Natural killer cell (primary cell): ENCODE data around the gene ADGRG7. TPM values are rescaled to one million over a fixed set of nuclear protein-coding genes. Genes with fewer than 3 reads are reported as not detected.

Experiments used
- ATAC-seq, 3 donors: fragments of 150-1000 bp in 2 of 3; fragments of 200-7000 bp in 1 of 3; cut with Tn5 transposase; 1 replicate in 1 of 3; 2 replicates in 2 of 3; pipeline ENCODE4 v1.10.0; 2021; ENCODE audit warnings: mild to moderate bottlenecking in 2 of 3, moderate library complexity in 2 of 3
- DNase-seq, 2 donors: peaks; one replicate each; pipeline versions ENCODE4 v3.0.0 to v3.0.0-alpha.2; 2013 to 2021; ENCODE audit warnings: mixed read lengths in 1 of 2
- H3K27ac ChIP-seq: one replicate; pipeline ENCODE4 v1.5.1; 2013; ENCODE audit warnings: mild to moderate bottlenecking, low read length
- H3K27me3 ChIP-seq: one replicate; pipeline ENCODE4 v1.6.1; 2013; ENCODE audit warnings: low read length; ENCODE audit not compliant: control insufficient read depth, insufficient read depth
- H3K36me3 ChIP-seq: one replicate; pipeline ENCODE4 v1.6.1; 2013; ENCODE audit warnings: low read length; ENCODE audit not compliant: control insufficient read depth, insufficient read depth
- H3K4me1 ChIP-seq: one replicate; pipeline ENCODE4 v1.6.1; 2013; ENCODE audit warnings: low read length; ENCODE audit not compliant: control insufficient read depth, insufficient read depth
- H3K4me3 ChIP-seq: one replicate; pipeline ENCODE4 v1.5.1; 2013; ENCODE audit warnings: low read length
- H3K9me3 ChIP-seq: one replicate; pipeline ENCODE4 v1.6.1; 2013; ENCODE audit warnings: low read length; ENCODE audit not compliant: control insufficient read depth, insufficient read depth
- H3K27ac Mint-ChIP-seq, 2 donors: one replicate each; pipeline ENCODE4 v1.8.0; 2022; ENCODE audit warnings: mild to moderate bottlenecking in 2 of 2, mixed read lengths in 2 of 2, moderate library complexity in 1 of 2
- H3K27me3 Mint-ChIP-seq, 2 donors: one replicate each; pipeline ENCODE4 v1.8.0; 2022; ENCODE audit warnings: low read depth in 2 of 2, mixed read lengths in 2 of 2
- H3K36me3 Mint-ChIP-seq: one replicate; pipeline ENCODE4 v1.8.0; 2022; ENCODE audit warnings: mixed read lengths
- H3K4me1 Mint-ChIP-seq, 2 donors: one replicate each; pipeline ENCODE4 v1.8.0; 2022; ENCODE audit warnings: mixed read lengths in 2 of 2
- H3K4me3 Mint-ChIP-seq: one replicate; pipeline ENCODE4 v1.8.0; 2022; ENCODE audit warnings: mild to moderate bottlenecking, moderate library complexity, mixed read lengths
- H3K9me3 Mint-ChIP-seq, 2 donors: one replicate each; pipeline ENCODE4 v1.8.0; 2022; ENCODE audit warnings: mixed read lengths in 2 of 2
- CTCF ChIP-seq: fragments of 200-600 bp; IDR thresholded peaks from one replicate; pipeline ENCODE4 v1.8.0; 2022; ENCODE audit warnings: antibody characterized with exemption
- whole genome bisulfite sequencing: methylation state at CpG from one replicate; pipeline ENCODE4 v1.1.7; 2013; ENCODE audit warnings: missing lambda C conversion rate; ENCODE audit not compliant: insufficient coverage; 5-methylcytosine and 5-hydroxymethylcytosine counted together
- intact Hi-C: fragments of 100-400 bp; cut with micrococcal nuclease; formaldehyde crosslinking; loops from one replicate; pipeline ENCODE4 v1.14.2; 2022
- total RNA-seq, 4 donors: library from RNA; stranded (reverse); fragments of 120-200 nt in 1 of 4; gene quantifications; one replicate each; pipeline versions ENCODE4 v1.2.3 to v1.2.4, GENCODE V29; 2013 to 2022

ADGRG7 gene
- total RNA-seq, 3 donors from 2014 or later (not counting 1 experiment from before 2014, with no cell fraction given): not detected

- no peaks in the 10 kb centered on the region for H3K27me3 Mint-ChIP-seq
- no peak overlapping the region for H3K27ac Mint-ChIP-seq
- intact Hi-C loops: no loop called here
Observed at GRCh38 chr3:100743535-100743934, 134.1 kb downstream of the ADGRG7 start.

GRCh38 chr3:100744671-100745070 is 135.3 kb downstream of the ADGRG7 start:
- peaks cover 7% of the 10 kb centered on the region for H3K36me3 Mint-ChIP-seq

More at GRCh38 chr3:100743535-100743934, 134.1 kb downstream of the ADGRG7 start:
- Mint-ChIP-seq H3K4me3 (no peak overlapping the region), H3K9me3 (no peaks in the 10 kb centered on the region), H3K4me1 (no peaks in the 10 kb centered on the region), H3K36me3 (no peaks in the 10 kb centered on the region)
- no peak for TF ChIP-seq CTCF
- H3K27ac ChIP-seq: no peak overlapping the region
- no peaks in the 10 kb centered on the region for H3K27me3 ChIP-seq
- DNase-seq: no peak
- no peaks in the 10 kb centered on the region for H3K4me1 ChIP-seq
- no peaks in the 10 kb centered on the region for H3K9me3 ChIP-seq
- peaks cover 81% of the 10 kb centered on the region for H3K36me3 ChIP-seq
- WGBS: no CpG with 5 or more reads among the region's 3 CpGs
- H3K4me3 ChIP-seq: no peak overlapping the region
- ATAC-seq: no peak

More at GRCh38 chr3:100744671-100745070, 135.3 kb downstream of the ADGRG7 start:
- no peaks in the 10 kb centered on the region for H3K4me1 Mint-ChIP-seq
- H3K27ac ChIP-seq: no peak overlapping the region
- H3K9me3 Mint-ChIP-seq: no peaks in the 10 kb centered on the region
- H3K4me3 Mint-ChIP-seq: no peak overlapping the region
- WGBS: no CpG with 5 or more reads among the region's 2 CpGs
- intact Hi-C loops: no loop called here
- TF ChIP-seq CTCF: no peak
- no peaks in the 10 kb centered on the region for H3K27me3 Mint-ChIP-seq
- H3K27me3 ChIP-seq: no peaks in the 10 kb centered on the region
- H3K4me3 ChIP-seq: no peak overlapping the region
- peaks cover 82% of the 10 kb centered on the region for H3K36me3 ChIP-seq
- no peak for ATAC-seq
- no peaks in the 10 kb centered on the region for H3K9me3 ChIP-seq
- H3K4me1 ChIP-seq: no peaks in the 10 kb centered on the region
- no peak overlapping the region for H3K27ac Mint-ChIP-seq
- no peak for DNase-seq

Other genes with a start within 250 kb of the ADGRG7 start
- gene TOMM70, start 208.5 kb upstream of the ADGRG7 start, total RNA-seq: 10 to 100 TPM; 19.1 to 26.6 (median 24.0) TPM
- under 1 TPM; 0.39 to 0.85 (median 0.73) TPM for gene LNP1, start 208.1 kb upstream of the ADGRG7 start, total RNA-seq
- under 1 TPM; 0.23 to 0.49 (median 0.25) TPM for gene TMEM45A, start 117.0 kb upstream of the ADGRG7 start, total RNA-seq
- 10 to 100 TPM; 47.6 to 52.8 (median 50.0) TPM for gene TFG, start 99.9 kb downstream of the ADGRG7 start, total RNA-seq